NCI-H226 (cell line): ENCODE results near the gene DUSP22.
"Not testable (repeated sequence)": the region's sequence is repeated elsewhere in the genome, so short reads cannot be mapped to it uniquely, and the experiment has no call there.

Source experiments
- DNase-seq: peaks from one replicate; pipeline ENCODE4 v3.0.0-alpha.2; 2015

The DUSP22 gene

DNA sequence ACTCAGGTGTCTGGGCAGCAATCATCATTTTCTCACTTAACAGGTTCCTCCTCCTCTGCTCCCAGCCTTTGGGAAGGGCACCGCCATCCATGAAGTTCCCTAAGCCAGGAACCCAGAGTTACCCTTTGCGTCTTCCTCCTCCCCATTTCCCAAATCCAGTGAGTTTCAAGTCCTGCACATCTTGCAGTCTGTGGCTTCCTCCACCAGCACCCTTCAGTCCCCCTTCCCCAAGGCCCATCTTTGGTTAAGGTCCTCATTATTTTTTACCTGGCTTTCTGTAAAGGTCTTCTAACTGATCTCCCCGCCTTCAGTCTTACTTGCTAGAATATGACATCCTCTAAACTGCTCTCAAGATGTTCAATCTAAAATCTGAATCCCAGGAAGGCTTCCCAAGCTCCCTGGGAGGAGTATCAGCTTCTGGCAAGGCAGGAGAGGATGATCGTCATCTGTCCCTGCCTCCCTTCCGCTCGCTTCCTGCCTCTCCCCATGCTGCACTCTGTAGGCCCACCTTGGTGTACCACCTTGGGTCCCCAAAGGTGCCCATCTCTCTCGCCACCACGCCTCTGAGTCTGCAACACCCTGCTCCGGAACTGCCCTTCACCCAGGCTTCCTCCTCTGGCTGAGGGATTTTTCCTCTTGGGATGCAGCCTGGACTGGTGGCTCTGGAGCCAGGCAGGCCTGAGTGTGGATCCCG, 11.4 kb upstream of the DUSP22 start:
- DNase-seq = no peak

DNA sequence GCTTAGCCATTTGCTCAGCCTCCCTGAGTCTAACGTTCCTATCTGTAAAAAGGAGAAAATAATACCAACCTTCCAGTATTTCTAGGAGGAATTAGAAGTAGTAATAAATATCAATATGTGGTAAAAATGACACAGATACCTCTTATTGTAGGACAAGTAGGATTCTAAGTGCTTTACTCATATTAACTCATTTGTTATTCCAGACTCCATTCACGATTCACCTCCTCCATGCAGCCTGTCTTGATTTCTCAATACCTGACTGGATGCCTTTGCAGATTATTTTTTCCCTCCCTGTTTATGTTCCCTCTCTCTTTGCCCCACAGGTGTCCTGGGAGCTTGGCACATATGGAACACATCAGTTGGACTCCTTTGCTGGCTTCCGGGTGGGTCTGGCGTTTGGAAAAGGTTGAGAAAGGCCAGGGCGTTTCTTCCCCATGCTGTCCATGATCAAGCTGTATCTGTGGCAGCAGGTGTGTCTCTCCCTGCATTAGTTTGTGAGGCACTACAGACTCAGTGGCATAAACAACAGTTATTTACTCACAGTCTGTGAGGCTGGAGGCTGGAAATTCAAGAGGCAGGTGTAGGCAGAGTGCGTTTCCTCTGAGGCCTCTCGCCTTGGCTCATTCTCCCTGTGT, 10.7 kb upstream of the DUSP22 start:
- no peak for DNase-seq

DNA sequence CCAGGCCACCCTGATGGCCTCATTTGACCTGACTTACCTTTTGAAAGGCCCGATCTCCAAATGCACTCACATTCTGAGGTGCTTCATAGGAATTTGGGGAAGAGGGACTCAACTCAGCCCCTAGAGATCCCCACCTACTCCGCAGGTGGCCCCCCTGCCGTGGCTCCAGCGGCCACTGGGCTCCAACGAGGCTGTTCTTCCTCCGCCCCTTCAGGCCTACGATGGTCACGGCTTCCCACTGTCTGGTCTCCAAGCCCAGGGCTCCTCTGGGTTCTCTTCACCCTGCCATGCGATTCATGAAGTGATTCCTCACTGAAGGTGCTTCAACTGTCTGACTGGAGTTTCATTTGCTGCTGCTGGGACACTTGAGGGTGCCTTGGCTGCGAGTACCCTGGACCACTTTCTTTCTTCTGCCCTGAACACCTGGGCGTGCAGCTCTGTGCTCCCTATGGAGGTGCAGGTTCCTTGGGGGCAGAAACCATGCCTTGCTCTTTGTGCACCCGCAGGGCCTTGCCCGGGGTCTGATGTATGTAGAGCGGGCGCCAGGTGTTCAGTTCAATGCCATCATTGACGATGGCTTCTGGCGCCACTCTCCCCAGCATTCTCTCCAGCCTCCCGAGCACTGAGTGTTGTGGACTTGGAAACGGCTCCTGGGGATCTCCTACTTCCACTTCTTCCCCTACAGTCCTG, 10.0 kb upstream of the DUSP22 start:
- DNase-seq = no peak

DNA sequence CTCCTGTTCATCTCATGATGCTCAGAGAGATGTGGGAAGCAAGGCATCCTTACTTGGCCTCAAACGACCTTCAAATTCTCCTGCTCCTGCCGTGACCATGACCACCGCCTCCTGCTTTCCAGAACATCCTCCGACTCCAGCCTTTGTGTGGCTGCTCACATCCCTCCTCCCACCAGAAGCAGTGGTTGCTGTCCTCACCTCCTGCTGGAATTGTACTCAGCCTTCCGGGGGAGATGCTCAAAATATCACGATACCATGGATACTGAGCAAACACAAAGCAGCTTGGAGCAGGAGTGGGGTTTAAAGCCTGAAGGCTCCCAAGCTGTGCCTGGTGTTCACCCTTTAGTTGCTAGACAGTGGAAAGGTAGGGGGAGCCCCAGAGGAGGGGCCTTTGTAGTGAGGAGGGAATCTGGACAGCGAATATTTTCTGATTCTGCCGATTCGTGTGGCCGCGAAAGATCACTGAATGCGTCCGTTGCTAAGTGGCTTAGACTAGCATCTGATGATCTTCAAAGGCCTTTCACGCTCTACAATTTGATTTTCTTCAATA, 9.3 kb upstream of the DUSP22 start:
- no peak for DNase-seq

DNA sequence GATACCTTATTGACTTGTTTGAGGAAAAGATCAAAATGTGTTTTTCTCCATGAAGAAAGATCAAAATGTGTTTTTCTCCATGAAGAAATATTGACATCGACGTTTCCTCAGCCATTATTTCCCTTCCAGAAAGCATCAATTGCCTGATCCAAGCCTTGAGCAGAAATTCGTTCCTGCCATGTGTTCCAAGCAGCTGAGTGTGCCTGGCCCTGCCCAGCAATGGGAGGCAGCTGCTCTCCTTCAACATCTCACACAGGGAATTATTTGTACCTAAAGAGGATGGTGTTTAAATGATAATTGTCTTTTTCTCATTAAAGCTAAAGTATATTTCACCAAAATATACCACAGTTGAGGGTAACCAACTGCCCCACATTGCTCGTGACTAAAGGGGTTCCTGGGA, 7.8 kb upstream of the DUSP22 start:
- no peak for DNase-seq

DNA sequence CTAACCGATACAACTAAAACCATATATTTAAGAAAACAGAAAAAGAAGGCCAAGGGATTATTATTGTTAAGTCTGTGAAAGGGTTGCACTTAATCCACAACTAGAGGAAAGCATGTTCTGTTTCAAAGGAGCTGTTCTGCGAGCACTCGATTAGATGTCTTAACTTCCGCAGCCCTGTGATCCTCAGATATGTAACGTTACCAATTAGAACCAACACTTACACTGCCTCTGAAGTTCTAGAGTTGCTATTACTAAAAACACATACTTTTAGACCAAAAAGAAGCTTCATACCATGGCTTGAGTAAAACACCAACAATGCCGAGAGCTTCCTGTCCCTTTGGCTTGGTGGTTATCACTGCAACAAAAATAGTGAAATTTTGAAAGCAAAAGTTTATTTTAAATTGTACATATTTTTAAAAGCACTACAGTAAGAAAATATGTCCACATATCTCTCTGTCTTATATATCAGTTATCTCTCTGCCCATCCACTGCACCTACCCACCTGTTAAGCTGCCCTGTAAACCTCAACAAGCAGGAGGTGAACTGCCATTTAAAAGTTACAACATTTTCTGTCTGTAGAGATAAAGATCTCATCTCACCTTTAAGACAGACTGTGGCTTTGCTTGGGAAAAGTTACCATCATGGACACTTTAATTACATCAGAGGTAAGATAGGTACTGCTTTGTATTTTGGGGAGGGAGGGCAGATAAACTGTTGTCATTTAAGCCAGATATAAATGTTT, 7.1 kb upstream of the DUSP22 start:
- no peak for DNase-seq

DNA sequence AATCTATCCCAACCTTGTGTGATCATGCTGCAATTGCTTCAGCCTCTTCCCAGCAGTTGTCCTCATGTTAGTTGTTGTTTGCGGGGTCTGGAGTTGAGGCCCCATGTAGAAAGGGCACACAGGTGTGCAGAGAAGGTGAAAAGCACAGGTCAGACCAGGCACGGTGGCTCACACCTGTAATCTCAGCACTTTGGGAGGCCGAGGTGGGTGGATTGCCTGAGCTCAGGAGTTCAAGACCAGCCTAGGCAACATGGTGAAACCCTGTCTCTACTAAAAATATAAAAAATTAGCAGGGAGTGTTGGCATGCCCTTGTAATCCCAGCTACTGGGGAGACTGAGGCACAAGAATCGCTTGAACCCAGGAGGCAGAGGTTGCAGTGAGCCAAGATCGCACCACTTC, 6.4 kb upstream of the DUSP22 start:
- DNase-seq = not testable (repeated sequence)

DNA sequence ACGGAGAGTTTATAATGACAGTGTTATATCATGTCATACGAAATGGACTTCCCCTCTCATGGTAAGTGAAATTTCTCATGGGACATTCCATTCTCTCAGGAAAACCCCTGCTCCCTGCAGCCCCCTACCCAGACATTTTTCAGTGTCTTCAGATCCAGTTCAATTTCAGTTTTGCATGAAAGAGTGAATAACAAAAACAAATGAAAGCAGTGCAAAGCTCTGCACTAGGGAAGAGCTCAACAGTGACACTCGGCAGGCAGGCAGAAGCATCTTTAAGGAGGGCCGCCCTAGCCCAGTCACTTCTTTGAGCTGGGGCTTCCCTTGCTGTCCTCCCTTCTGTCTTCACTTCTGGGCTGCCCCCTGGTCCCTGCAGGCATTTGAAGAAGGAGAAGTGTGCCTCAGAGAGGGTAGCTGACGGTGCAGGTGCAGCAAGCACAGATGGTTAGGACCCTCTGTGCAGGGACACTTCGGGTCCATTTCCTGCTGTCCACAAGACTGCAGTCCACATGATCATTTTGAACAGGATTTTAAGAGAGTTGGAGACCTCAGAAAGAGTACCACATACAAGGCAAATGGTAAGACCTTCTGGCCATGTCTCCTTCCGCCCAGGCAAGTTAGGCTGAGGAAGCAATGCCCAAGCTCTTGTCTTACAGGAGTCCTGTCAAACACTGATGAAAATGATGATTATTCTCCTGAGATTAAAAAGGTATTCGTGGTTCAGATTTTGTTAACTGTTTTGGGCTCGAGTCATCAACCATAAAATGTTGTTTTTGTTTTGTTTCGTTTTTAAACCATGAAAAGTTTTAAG, 5.4 kb upstream of the DUSP22 start:
- no peak for DNase-seq

DNA sequence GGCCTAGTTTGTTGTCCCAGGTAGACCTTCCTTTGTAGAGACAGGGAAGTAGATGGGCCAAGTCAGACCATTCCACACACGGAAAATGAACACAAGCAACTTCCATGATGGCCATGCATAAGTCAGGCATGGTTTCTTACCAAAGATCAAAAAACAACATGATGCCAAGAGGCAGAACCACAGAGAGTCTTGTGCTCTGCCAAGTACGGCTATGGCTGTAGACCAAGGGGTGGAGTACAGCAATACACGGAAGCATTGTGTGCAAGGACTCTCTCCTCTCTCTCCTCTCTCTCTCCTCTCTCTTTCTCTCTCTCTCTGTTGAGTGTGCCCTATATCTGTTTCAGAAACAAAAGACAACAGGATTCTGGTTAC, 4.8 kb upstream of the DUSP22 start:
- DNase-seq = no peak

DNA sequence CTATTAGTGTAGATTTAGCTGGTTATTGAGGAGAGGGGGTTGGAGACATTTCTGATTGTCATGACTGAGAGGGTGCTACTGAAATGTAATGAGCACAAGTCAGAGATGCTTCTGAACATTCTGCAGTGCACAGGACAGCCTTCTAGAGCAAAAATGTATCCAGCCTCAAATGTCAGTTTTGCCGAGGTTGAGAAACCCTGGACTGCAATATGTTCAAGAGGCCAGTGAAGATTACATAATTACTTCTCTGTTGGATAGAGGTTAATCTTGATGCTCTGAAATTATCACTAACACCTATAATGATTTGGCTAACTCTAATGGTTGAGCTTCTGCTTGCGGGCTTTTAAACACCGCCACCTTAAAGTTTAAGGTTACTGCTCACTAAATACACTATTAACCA, 3.4 kb upstream of the DUSP22 start:
- DNase-seq = no peak

DNA sequence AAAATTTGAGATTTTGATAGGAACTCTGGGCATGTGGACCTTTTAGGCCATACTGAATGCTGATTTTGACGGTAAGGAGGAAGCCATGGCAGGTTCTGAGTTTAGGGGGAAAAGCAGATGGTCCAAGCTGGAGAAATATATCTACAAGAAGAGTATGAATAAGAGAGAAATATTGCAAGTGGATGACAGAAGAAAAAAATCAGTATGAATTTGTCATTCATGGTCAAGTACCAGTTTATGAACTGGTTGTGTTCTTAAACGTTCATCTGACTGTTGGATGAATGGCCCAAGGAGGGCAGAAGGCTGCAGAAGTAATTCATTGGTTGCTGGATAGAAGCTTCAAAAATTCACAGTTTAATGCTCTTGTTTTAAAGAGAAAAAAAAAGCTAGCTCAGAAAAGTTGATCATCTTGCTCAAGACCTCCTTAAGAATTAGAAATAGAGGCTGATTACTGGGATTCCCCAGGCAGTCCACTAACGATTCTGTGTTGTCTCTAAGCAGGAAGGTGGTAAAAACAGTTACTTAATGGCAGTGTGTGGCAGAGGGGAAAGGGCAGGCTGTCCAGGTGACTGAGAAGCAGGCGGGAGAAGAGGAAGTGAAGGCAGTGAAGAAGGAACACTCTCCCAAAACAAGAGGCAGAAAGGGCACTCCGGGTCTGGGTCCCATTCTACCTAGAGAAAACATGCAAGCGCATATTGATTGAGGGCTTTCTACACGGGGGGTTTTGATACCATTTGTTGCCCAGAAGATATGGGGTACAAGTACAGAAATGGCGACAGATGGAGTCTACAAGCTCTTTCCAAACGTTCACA, 2.0 kb upstream of the DUSP22 start:
- no peak for DNase-seq

DNA sequence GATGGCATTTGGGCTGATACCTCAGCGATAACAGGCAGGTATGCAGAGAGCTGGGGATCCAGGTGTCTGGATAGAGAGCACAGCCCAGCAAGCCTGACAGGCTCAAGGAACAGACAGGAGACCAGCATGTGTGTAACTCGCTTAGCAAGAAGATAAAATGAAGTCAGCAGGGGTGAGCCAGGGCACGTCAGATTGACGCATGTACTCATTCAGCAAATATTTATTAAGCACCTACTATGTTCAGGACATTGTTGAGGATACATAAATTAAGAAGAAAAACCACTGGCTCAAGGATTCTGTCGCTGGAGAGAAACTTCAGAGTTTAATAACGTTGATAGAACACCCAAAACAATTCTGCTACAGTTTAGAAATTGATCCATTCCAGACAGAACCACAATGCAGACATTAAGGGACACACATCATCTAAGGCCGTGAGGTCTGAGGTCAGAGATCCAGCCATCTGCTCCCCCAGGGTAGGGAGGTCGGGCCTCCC, 1.0 kb upstream of the DUSP22 start:
- no peak for DNase-seq

DNA sequence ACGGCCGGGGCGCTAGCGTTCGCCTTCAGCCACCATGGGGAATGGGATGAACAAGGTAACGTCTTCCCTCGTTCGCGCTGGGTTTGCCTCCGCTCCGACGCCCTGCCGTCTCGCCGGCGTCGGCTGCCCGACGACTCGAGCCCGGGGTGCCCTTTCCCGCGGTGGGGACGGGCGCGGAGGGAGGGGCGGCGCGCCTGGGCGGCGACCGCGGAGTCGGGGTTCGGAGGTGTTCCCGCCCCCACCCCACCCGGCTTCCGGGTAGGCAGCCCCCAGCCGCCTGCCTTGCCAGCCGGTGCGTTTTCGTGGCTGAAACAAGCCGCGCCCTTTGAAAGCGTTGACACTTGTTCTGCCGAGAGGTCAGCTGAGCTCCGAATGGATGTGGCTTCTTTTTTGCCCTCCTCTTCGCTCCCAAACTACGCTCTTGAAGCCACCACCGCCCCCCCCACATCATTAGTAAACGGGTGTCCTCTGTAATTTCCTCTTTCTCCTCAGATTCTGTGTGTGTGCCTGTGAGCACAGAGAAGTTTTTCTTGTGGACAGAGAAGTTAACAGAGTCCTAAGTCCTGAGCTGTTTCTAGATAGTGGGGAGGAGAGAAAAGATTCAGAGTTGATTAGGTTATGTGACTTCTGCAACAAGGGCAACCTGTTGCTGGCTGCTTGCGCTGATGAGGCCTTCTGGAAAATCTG, 362 bp downstream of the DUSP22 start:
- no peak for DNase-seq

DNA sequence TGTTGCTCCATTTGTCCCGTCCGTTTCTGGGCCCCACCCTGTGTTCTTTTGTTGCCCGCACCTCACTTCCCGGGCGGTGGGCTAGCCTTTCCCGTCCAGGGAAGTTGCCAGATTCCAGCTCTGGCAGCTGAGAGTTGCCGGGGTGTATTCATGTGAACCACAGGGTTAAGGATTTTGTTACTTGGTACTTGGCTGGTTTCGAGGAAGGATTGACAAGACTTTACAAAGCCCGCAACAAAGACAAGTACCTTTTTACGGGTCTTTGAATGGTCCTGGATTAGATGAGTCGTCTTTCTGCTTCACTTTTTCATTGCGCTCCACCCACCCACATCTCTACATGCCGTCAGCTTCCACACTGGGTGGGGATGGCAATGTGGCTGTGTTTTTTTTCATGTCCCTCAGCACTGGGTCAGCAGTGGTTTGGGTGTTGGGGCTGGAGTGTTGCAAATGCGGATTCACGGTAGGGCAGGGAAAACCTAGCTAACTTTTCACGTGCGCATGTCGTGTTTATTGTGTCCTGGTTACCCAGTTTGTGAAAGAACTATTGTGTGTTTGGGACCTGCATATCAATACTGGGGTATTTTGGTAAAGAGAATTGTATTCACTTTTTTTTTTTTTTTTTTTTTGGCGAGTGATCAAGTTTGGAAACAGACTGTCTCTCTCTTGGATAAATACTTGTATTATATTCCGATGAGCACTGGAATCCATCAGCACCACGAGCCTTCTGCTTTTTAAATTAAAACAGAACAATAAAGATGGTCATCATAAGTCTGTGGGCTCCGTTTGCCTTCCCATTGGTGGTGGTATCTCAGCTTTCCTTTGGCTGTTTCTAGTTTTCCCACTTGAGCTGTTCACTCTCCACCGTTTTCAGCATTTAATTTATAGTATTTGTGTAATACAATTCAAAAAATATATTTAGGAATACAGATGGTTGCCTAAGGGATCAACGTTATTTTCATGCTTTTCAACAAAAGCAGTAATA, 1.2 kb downstream of the DUSP22 start:
- DNase-seq = no peak

DNA sequence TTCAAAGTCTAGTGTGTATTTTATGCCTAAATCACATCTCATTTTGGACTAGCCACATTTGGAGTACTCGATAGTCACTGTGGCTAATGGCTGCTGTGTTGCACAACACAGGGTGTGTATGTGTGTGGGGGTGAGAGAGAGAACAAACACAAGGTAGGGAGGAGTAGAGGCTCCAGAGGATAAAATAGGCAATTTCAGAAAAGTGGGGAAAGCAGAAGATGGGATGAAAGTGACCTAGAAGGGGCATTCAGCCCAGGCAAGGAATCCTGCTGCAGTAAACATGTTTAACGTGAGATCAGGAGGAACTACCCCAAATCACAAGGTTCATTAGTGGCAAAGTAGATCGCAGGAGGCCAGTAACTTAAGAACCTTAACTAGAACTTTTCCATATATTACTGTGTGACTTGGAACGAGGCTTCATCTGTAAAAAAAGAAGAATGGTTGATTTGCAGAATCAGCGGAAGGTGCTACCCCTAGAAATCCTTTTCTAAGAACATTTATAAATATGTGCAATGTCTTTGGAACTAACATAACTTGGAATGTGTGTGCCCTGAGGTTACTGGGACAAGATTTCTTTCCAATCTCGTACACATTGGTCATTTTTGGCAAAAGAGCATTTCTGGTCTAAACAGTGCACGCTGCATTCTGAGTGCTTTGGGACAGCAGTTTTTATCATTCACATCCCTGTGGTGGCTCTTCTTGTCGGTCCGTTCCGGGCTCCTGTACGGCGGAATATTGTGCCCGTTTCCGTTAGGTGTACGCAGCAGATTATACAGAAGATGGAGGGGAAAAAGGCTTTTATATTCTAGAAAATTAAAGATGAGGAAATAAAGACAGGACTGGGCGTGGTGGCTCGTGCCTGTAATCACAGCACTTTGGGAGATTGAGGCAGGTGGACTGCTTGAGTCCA, 2.6 kb downstream of the DUSP22 start:
- DNase-seq = no peak

DNA sequence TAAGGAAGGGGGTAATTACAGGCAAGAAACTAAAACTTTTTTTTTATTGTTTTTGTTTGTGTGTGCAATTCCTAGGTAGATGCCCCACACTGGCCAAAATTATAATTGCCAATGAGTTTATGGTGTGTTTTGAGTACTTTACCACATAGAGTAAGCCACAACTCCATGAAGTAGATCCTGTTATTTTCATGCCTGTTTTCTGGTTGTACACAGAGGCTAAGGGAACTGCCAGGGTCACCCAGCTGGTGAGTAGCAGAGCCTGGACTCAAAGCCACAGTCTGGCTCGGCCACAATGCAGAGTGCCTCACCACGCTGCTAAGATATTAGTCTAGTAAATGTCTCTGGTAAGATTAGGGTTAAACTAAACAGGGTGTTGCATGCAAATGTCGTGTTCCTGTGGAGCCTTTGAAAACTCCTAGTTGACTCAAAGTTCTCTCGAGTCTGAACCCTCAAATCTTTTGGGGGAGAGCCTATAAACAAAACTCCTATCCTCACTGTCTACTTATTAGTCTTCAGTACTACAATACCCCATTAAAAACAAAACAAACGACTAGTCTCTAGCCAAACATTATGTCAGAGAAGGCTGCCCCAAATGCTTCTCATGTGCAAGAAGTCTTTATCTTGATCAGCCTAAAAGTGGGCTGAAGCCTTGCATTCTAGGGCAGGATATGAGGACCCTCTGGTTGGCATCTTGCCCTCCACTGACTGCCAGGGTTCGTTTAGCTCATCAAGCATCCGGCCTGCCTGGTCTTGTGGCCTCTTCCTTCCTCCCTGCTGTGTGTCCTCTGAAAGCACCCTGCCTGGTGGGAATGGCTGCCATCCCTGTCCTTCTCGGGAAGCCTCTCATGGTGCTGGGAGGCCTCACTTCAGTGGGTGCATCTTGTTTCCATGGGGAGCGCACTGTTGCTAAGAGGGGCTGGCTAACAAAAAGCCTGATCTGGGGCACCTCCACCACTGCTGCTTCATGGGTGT, 4.2 kb downstream of the DUSP22 start:
- DNase-seq = no peak

DNA sequence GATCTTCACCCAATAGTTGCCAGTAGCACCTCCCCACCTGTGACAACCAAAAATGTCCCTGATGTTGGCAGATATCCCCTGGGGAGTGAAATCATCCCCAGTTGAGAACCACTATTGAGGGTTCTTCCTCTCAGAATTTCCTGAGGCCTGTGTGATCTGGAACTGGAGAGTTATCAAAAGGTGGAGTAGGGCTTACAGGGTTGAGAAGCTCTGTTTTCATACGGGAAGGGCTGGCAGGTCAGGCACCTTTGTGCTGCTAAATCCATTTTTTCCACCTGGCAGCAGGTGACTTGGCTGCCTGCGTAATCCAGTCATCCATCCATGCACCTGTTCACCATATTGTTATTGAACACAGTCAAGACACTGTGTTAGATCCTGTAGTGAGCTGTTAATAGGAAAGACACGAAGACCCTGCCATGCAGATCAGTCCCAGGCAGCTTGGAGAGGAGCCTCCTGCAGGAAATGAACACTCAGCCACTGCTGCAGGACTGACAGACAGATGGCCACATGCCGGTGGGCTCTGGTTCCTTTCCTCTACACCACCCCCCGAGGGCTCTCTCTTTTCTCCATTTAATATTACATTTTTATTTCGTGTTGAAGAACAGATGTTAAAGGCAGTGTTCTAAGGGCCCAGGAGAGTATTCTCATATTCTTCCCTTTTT, 5.4 kb downstream of the DUSP22 start:
- DNase-seq = no peak
